Dedifferentiated amniotic fluid mesenchymal stem cell (primary cell): ENCODE measurements around the gene ELMO3.

Experiments used
- DNase-seq: peaks from one replicate; pipeline ENCODE4 v3.0.0-alpha.2; 2016; ENCODE audit errors: extremely low spot score

ELMO3 gene

DNA sequence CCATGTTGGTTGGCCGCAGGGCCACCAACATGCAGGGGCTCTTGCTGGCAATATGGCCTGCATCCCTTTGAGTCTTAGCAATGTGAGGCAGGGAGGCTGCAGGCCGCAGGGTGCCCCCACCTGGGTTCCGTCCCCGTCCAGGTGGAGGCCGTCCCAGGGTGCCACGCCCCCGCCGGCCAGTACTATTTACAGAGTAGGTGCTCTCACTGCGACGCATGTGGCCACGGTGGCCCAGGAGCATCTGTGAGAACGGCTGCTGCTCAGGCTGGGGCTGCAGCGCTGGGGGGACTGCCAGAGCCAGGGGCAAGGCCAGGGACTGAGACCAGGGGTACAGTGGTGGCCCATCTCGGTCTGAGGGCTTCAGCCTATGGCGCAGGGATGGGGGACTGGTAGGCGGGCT, 18.8 kb upstream of the ELMO3 start:
- DNase-seq: no peak

GRCh38 chr16:67181346-67181745, 17.6 kb upstream of the ELMO3 start:
- DNase-seq: peak; percentile 72

- no peak for DNase-seq
Observed at GRCh38 chr16:67182288-67182687, 16.6 kb upstream of the ELMO3 start.

DNA sequence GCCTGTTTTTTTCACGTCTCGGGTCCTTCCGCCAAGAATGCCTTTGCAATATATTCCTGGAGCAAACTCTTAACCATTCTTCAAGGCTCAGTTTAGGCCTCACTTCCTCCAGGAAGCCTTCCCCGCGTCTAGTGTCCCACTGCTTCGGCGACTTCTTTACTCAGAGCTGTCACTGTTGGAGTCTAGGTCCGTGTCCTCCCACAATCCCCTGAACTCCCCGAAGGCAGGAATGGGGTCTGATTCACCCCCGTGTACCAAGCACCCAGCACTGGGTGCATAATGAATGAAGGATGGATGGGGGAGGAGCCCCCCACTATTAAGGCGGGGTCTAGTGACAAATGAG, 15.7 kb upstream of the ELMO3 start:
- no peak for DNase-seq

- peak; percentile 95 for DNase-seq
Observed at GRCh38 chr16:67183627-67184452, 15.1 kb upstream of the ELMO3 start, which contains the start of gene MATCAP1. Gene MATCAP1 (minus strand): TSS chr16:67183963. CDS start chr16:67180610, 3,353 bp downstream.

- no peak for DNase-seq
Observed at GRCh38 chr16:67184453-67184994, 14.4 kb upstream of the ELMO3 start.

- peak; percentile 79 for DNase-seq
Observed at GRCh38 chr16:67184995-67185650, 13.8 kb upstream of the ELMO3 start.

DNA sequence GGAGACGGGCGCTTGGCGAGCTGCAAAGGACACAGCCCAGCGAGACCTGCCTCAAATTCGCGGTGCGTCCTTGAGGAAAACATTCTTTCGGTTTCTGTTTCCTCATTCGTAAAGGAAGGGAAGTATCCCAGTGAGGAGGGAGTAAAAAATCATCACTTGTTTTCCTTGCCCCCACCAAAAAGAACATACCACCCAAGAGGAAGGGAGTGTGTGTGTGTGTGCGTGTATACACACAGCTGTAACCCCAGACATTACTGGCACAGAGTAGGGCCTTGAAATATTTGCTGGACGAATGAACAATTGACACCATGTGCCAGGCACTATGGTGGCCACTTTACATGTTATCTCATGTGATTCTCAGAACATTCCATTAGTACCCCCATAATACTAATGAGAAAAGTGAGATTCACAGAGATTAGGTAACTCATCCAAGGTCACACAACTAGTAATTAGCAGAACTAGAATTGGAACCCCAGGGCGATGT, 13.2 kb upstream of the ELMO3 start:
- no peak for DNase-seq

GRCh38 chr16:67186550-67186950, 12.4 kb upstream of the ELMO3 start:
- DNase-seq: no peak

GRCh38 chr16:67187175-67187890, 11.6 kb upstream of the ELMO3 start:
- DNase-seq: no peak

GRCh38 chr16:67188323-67188722, 10.6 kb upstream of the ELMO3 start:
- DNase-seq: no peak

- no peak for DNase-seq
Observed at GRCh38 chr16:67188798-67189197, 10.1 kb upstream of the ELMO3 start.

GRCh38 chr16:67190041-67190440, 8.9 kb upstream of the ELMO3 start, which contains the start of gene EXOC3L1:
Gene EXOC3L1 (minus strand): TSS chr16:67190136. CDS start chr16:67189676, 460 bp downstream.
- no peak for DNase-seq

DNA sequence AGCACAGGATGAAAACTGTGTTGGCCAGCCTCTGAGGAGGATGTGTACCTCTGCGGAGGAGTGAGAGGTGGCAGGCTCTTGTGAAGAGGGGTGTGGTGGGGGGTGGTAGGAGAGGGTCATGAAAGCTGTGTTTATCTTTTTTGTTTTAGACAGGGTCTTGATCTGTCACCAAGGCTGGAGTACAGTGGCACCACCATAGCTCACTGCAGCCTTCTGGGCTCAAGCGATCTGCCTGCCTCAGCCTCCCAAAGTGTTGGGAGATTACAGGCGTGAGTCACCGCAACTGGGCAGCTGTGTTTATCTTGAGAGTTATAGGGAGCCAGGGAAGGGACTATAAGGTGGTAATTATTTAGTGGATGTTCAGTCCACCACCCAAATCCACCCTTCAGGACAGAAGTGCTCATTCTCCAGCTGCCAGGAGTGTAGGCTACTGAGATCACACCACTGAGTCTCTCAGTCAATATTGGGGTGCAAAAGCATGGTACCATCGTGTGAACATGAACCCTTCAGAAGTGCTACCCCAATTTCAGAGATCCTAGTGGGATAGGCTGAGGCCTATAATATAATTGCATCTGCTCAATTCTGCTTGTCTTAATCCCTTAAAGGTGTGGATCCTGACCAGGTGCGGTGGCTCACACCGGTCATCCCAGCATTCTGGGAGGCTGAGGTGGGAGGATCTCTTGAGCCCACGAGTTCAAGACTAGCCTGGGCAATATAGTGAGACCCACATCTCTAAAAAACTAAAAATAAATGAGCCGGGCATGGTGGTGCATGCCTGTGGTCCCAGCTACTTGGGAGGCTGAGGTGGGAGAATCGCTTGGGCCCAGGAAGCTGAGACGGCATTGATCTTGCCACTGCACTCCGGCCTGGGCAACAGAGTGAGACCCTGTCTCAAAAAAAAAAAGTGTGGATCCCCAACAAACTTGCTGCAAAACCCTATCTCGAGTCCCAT, 8.2 kb upstream of the ELMO3 start:
- no peak for DNase-seq

- DNase-seq: no peak
Observed at GRCh38 chr16:67191411-67191994, 7.4 kb upstream of the ELMO3 start.

DNA sequence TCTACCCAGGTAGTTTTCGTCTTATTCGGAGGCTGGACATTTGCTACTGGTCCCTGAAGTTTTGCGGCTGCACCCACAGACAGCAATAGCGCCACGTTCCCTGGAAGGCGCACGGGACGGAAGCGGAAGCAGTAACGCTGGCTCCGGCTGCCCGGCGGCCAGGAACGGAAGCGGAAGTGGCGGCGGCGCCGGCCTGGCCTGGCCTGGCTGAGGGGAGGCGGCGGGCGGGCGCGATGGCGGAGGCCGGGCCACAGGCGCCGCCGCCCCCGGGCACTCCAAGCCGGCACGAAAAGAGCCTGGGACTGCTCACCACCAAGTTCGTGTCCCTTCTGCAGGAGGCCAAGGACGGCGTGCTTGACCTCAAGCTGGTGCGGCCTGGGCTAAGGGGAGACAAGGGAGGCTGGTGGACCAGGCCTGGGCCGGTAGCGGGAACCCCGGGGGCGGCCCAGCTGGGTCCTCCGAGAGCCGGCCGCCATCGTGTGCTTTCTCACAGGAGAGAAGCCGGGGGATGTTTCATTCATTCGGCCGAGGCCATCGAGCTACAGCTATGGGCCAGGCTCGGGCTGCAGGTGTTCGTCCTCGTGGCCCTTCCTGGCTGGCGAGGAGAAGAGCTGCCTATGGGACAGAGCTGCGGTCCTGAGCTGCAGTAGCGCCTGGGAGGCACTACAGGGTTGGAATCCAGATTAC, 6.8 kb upstream of the ELMO3 start, which contains the start of gene E2F4:
Gene E2F4 (plus strand): TSS at position 161 of the 687 bp plus-strand sequence. CDS start 73 bp downstream, at position 234.
- DNase-seq: peak; percentile 87

- DNase-seq: no peak
Observed at GRCh38 chr16:67192781-67193361, 6.1 kb upstream of the ELMO3 start.

DNA sequence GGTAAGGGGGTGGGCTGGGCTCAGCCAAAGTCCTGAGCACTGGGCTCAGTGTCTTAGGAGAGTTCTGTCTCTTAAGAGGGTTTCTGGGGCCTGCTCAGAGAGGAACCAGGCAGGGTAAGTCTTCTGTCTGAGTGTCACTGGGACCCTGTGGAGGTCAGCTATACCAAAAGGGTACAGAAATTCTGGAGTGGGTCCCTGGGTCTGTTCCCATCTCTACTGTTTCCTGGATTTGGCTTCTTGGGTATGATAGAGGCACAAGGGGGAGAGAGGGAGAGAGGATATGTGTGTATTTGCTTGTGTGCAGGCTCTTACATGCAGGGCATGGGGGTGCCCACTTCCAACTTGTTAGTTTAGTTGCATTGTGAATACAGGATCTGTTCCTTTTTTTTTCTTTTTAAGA, 5.4 kb upstream of the ELMO3 start:
- DNase-seq: no peak

GRCh38 chr16:67194260-67194659, 4.7 kb upstream of the ELMO3 start:
- no peak for DNase-seq
